Colonic mucosa (tissue), 4 donors: ENCODE measurements around the gene TM4SF18. TPM values are rescaled to one million over a fixed set of nuclear protein-coding genes. Genes with fewer than 3 reads are reported as not detected.
"Not testable (repeated sequence)": the region's sequence is repeated elsewhere in the genome, so short reads cannot be mapped to it uniquely, and the experiment has no call there.

Experiments
- DNase-seq: peaks from one replicate; pipeline ENCODE4 v3.0.0-alpha.2; 2020
- H3K27ac ChIP-seq: fragments of 200-600 bp; one replicate; pipeline ENCODE4 v1.8.0; 2021
- H3K27me3 ChIP-seq: fragments of 200-600 bp; one replicate; pipeline ENCODE4 v1.8.0; 2021
- H3K36me3 ChIP-seq: fragments of 200-600 bp; one replicate; pipeline ENCODE4 v1.8.0; 2021
- H3K4me1 ChIP-seq: fragments of 200-600 bp; one replicate; pipeline ENCODE4 v1.8.0; 2021; ENCODE audit warnings: mild to moderate bottlenecking
- H3K4me3 ChIP-seq: fragments of 200-600 bp; one replicate; pipeline ENCODE4 v1.8.0; 2021
- H3K9ac ChIP-seq, 2 donors: one replicate each; pipeline ENCODE4 v1.7.0; 2013; ENCODE audit warnings: control low read depth in 2 of 2, low read depth in 2 of 2, low read length in 2 of 2
- H3K9me3 ChIP-seq: fragments of 200-600 bp; one replicate; pipeline ENCODE4 v1.8.0; 2021
- CTCF ChIP-seq: fragments of 200-600 bp; IDR thresholded peaks from one replicate; pipeline ENCODE4 v1.8.0; 2022; ENCODE audit warnings: antibody characterized with exemption, mild to moderate bottlenecking
- intact Hi-C: fragments of 100-400 bp; cut with DNase I; formaldehyde crosslinking; loops from one replicate; pipeline ENCODE4 v1.14.1; 2022
- total RNA-seq, 2 donors: library from RNA; stranded (reverse); fragmentation: NEBNext Ultra II Directional in 1 of 2; extraction: Animal tissue kit (Norgen Biotek cat#: 25700) in 1 of 2; gene quantifications; one replicate each; pipeline ENCODE4 v1.2.1, GENCODE V29; 2021
- donor health status: healthy.
- donor health status: DM: no; HTN: no; CAD: no.
- donor health status: DM: no; HTN: no; CAD: no.

The TM4SF18 gene
- total RNA-seq, 2 donors from 2014 or later: 0.72 to 2.1 TPM

GRCh38 chr3:149340310-149340933, 7.0 kb upstream of the TM4SF18 start:
- DNase-seq: no peak

DNA sequence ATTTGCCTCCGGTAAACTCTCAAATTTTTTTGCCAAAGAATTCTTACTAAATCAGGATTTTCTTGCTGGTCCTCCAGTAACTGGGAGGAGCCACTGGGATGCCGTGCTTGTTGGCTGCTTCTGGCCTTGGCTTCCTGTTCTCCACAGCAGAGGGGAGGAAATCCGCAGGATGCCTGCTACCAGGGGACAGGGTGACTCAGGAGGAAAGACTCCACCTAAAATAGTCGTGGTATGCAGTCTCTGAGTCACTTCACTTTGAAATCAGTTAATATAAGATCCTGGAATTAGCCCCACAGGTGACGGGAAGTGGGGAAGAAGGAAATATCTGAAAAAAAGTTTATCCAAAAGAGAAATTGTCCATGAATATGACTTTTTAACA, 6.5 kb upstream of the TM4SF18 start:
- Histone ChIP-seq H3K9me3 (no peaks in the 10 kb centered on the region), H3K27ac (peak overlapping the region; percentile 4), H3K4me1 (peaks cover 4% of the 10 kb centered on the region), H3K4me3 (no peak overlapping the region), H3K9ac (no peak overlapping the region), H3K36me3 (no peaks in the 10 kb centered on the region), H3K27me3 (no peaks in the 10 kb centered on the region)
- no peak for TF ChIP-seq CTCF
- DNase-seq: peak; percentile 45
- intact Hi-C loops: no loop called here

More at GRCh38 chr3:149340310-149340933, 7.0 kb upstream of the TM4SF18 start:
- Histone ChIP-seq H3K27ac (peak overlapping the region; percentile 4), H3K4me3 (no peak overlapping the region), H3K27me3 (no peaks in the 10 kb centered on the region), H3K4me1 (peaks cover 4% of the 10 kb centered on the region), H3K9ac (no peak overlapping the region), H3K9me3 (no peaks in the 10 kb centered on the region), H3K36me3 (no peaks in the 10 kb centered on the region)
- intact Hi-C loops: no loop called here
- TF ChIP-seq CTCF: no peak

GRCh38 chr3:149337486-149337885, 4.0 kb upstream of the TM4SF18 start:
- H3K9ac ChIP-seq, H3K27me3 ChIP-seq, intact Hi-C loops, H3K36me3 ChIP-seq, H3K27ac ChIP-seq, H3K4me1 ChIP-seq, H3K9me3 ChIP-seq, H3K4me3 ChIP-seq, DNase-seq: not testable (repeated sequence)

DNA sequence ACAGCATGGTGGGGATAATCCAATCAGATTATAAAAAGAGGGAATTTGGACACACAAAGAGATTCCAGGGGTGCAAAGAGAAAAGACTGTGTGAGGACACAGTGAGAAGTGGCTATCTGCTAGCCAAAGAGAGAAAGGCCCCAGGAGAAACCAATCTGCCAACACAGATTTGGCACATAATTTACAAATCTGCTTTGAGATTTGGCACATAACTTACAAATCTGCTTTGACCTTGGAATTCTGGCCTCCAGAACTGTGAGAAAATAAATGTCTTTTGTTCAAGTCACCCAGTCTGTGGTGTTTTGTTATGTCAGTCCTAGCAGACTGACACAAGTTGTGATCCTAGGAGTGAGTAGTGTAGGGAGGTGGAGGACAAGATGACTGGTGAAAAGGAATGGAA, 3.5 kb upstream of the TM4SF18 start:
- H3K4me3 ChIP-seq: no peak overlapping the region
- DNase-seq: no peak
- no peak overlapping the region for H3K27ac ChIP-seq
- H3K27me3 ChIP-seq: no peaks in the 10 kb centered on the region
- intact Hi-C loops: no loop called here
- peaks cover 4% of the 10 kb centered on the region for H3K4me1 ChIP-seq
- no peak overlapping the region for H3K9ac ChIP-seq
- no peak for TF ChIP-seq CTCF
- H3K36me3 ChIP-seq: no peaks in the 10 kb centered on the region
- H3K9me3 ChIP-seq: no peaks in the 10 kb centered on the region

GRCh38 chr3:149332771-149333170, 665 bp downstream of the TM4SF18 start:
- intact Hi-C loops: no loop called here
- H3K4me3 ChIP-seq: no peak overlapping the region

More at GRCh38 chr3:149332771-149333170, 665 bp downstream of the TM4SF18 start:
- no peak for TF ChIP-seq CTCF
- no peaks in the 10 kb centered on the region for H3K36me3 ChIP-seq
- H3K27me3 ChIP-seq: no peaks in the 10 kb centered on the region
- no peak overlapping the region for H3K9ac ChIP-seq
- no peak overlapping the region for H3K27ac ChIP-seq
- no peaks in the 10 kb centered on the region for H3K4me1 ChIP-seq
- no peak for DNase-seq
- H3K9me3 ChIP-seq: no peaks in the 10 kb centered on the region
